ENCODE results near the gene GINS3. TPM values are rescaled to one million over a fixed set of nuclear protein-coding genes. Genes with fewer than 3 reads are reported as not detected.

The GINS3 gene
- 5.4 and 6.5 TPM in 2 replicates for total RNA-seq

DNA sequence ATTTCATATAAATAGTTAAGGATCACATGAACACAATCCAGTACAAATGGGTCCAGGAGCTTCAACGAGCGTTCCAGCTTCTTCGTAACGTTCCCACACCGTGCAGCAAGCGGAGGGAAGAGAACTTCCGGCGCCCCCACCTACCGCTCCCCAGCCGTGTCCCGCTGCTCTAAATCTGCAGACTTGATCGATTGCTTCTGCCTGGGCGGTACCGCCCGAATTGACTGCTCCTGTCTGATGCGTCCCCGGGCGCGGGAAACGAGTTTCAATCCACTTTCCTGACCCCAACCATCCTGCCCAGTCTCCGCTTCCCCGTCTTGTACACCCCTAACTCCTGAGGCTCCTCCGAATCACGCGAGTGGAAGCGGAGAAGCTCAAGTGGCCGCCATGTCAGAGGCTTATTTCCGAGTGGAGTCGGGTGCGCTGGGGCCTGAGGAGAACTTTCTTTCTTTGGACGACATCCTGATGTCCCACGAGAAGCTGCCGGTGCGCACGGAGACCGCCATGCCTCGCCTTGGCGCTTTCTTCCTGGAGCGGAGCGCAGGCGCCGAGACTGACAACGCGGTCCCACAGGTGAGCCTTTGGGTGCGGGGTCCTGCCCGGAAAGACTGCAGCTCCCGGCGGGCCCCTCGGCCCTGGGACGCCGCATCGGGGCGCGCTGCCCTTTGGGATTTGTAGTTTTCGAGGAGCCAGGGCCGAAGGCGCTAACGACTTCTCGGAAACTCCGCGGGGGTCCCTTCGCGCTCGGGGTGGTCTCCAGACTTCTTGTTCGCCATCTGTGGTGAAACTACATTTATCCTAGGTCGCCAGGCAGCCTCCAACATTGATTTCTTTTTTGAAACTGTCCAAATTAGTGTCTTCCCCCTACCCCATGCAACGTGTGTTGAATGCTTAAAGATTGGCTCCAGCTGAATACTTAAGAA, at the start of gene GINS3:
Gene GINS3 (plus strand): TSS at position 257 of the 923 bp plus-strand sequence. CDS start 131 bp downstream, at position 388.

Other genes starting within 250 kb of the GINS3 start
- 27.5 and 30.6 TPM in 2 replicates for gene CSNK2A2, start 194.4 kb upstream of the GINS3 start, total RNA-seq
- not detected in 2 replicates for gene PRSS54, start 97.4 kb upstream of the GINS3 start, total RNA-seq
- gene NDRG4, start 107.7 kb downstream of the GINS3 start, total RNA-seq: 108 and 126 TPM in 2 replicates
- 9.1 and 10.9 TPM in 2 replicates for gene SETD6, start 123.0 kb downstream of the GINS3 start, total RNA-seq
- 101 and 128 TPM in 2 replicates for gene CNOT1, start 237.4 kb downstream of the GINS3 start, total RNA-seq